Suprapubic skin (tissue), 4 donors: ENCODE measurements around the gene NCAPD2. TPM values are rescaled to one million over a fixed set of nuclear protein-coding genes. Genes with fewer than 3 reads are reported as not detected.

Experiments used
- DNase-seq, 2 donors: peaks; one replicate each; pipeline ENCODE4 v3.0.0-alpha.2; 2019; ENCODE audit warnings: low spot score in 2 of 2
- H3K27ac ChIP-seq: fragments of 200-600 bp; sonication (generic); one replicate; pipeline ENCODE4 v1.5.1; 2019
- H3K27me3 ChIP-seq: fragments of 200-600 bp; sonication (generic); one replicate; pipeline ENCODE4 v1.5.1; 2019
- H3K36me3 ChIP-seq: fragments of 200-600 bp; sonication (generic); one replicate; pipeline ENCODE4 v1.5.1; 2019
- H3K4me1 ChIP-seq: fragments of 200-600 bp; sonication (generic); one replicate; pipeline ENCODE4 v1.5.1; 2019
- H3K4me3 ChIP-seq: fragments of 200-600 bp; sonication (generic); one replicate; pipeline ENCODE4 v1.5.1; 2019; ENCODE audit warnings: mild to moderate bottlenecking
- H3K9me3 ChIP-seq: fragments of 200-600 bp; sonication (generic); one replicate; pipeline ENCODE4 v1.5.1; 2019
- CTCF ChIP-seq, 2 donors: fragments of 200-600 bp in 1 of 2; fragments of 450-650 bp in 1 of 2; sonication (generic) in 1 of 2; IDR thresholded peaks; one replicate each; pipeline ENCODE4 v1.5.1; 2016 to 2019; ENCODE audit warnings: antibody characterized with exemption in 2 of 2, mild to moderate bottlenecking in 1 of 2, moderate library complexity in 1 of 2
- EP300 ChIP-seq: sonication (generic); formaldehyde crosslinking; IDR thresholded peaks from one replicate; pipeline ENCODE4 v1.6.1; 2017; ENCODE audit warnings: antibody characterized with exemption
- POLR2A ChIP-seq, 2 donors: fragments of 450-650 bp; IDR thresholded peaks; one replicate each; pipeline ENCODE4 v1.6.1; 2017; ENCODE audit warnings: antibody characterized with exemption in 2 of 2, mild to moderate bottlenecking in 2 of 2, moderate library complexity in 2 of 2
- POLR2AphosphoS5 ChIP-seq, 3 donors: sonication (generic); formaldehyde crosslinking; IDR thresholded peaks; one replicate each; pipeline ENCODE4 v1.6.1; 2017; ENCODE audit warnings: antibody characterized with exemption in 3 of 3
- WGBS: methylation state at CpG from one replicate; pipeline ENCODE4 v1.1.5; 2018; 5-methylcytosine and 5-hydroxymethylcytosine counted together
- total RNA-seq, 4 donors: library from RNA; depleted of rRNA; stranded (reverse); fragments of >200 nt; gene quantifications; one replicate each; pipeline ENCODE4 v1.1.0, GENCODE V29; 2016

Gene NCAPD2
- total RNA-seq, 4 donors from 2014 or later: 22.6 to 43.2 (median 31.0) TPM

- no peaks in the 10 kb centered on the region for H3K27me3 ChIP-seq
- H3K27ac ChIP-seq: no peak overlapping the region
- 81% methylated on average over 19 of the region's 19 CpGs for whole genome bisulfite sequencing
- peaks cover 95% of the 10 kb centered on the region for H3K36me3 ChIP-seq
- peaks cover under 1% of the 10 kb centered on the region for H3K4me1 ChIP-seq
- DNase-seq: no peak
- H3K9me3 ChIP-seq: no peaks in the 10 kb centered on the region
- no peak for TF ChIP-seq POLR2A (IDR thresholded peaks at IDR 0.05)
- TF ChIP-seq EP300: no peak
- no peak for TF ChIP-seq POLR2AphosphoS5 (IDR thresholded peaks at IDR 0.05)
- TF ChIP-seq CTCF (IDR thresholded peaks at IDR 0.05): no peak
- no peak overlapping the region for H3K4me3 ChIP-seq
Measured at GRCh38 chr12:6526766-6527525, 33.0 kb downstream of the NCAPD2 start.

GRCh38 chr12:6527711-6528110 lies 33.8 kb downstream of the NCAPD2 start:
- peaks cover 8% of the 10 kb centered on the region for H3K4me1 ChIP-seq
- no peaks in the 10 kb centered on the region for H3K27me3 ChIP-seq
- H3K27ac ChIP-seq: no peak overlapping the region
- H3K4me3 ChIP-seq: no peak overlapping the region
- no peak for TF ChIP-seq POLR2AphosphoS5 (IDR thresholded peaks at IDR 0.05)
- no peak for TF ChIP-seq CTCF (IDR thresholded peaks at IDR 0.05)
- TF ChIP-seq EP300: no peak
- TF ChIP-seq POLR2A (IDR thresholded peaks at IDR 0.05): no peak
- peaks cover 90% of the 10 kb centered on the region for H3K36me3 ChIP-seq
- no peaks in the 10 kb centered on the region for H3K9me3 ChIP-seq
- 81% methylated on average over 4 of the region's 4 CpGs for WGBS
- no peak for DNase-seq

- TF ChIP-seq CTCF (IDR thresholded peaks at IDR 0.05): no peak
- no peak for TF ChIP-seq POLR2A (IDR thresholded peaks at IDR 0.05)
- no peak for TF ChIP-seq EP300
- TF ChIP-seq POLR2AphosphoS5 (IDR thresholded peaks at IDR 0.05): no peak
- WGBS: 74% methylated on average over 17 of the region's 17 CpGs
- H3K27ac ChIP-seq: no peak overlapping the region
- H3K4me1 ChIP-seq: peaks cover 18% of the 10 kb centered on the region
- no peaks in the 10 kb centered on the region for H3K27me3 ChIP-seq
- H3K9me3 ChIP-seq: no peaks in the 10 kb centered on the region
- H3K4me3 ChIP-seq: no peak overlapping the region
- H3K36me3 ChIP-seq: peaks cover 80% of the 10 kb centered on the region
- DNase-seq: no peak
Measured at GRCh38 chr12:6528539-6529235, 34.8 kb downstream of the NCAPD2 start.

- 85% methylated on average over 9 of the region's 9 CpGs for WGBS
- Histone ChIP-seq H3K27ac (no peak overlapping the region), H3K36me3 (peaks cover 76% of the 10 kb centered on the region), H3K27me3 (no peaks in the 10 kb centered on the region), H3K4me1 (peaks cover 23% of the 10 kb centered on the region), H3K4me3 (no peak overlapping the region), H3K9me3 (no peaks in the 10 kb centered on the region)
- TF ChIP-seq EP300 (no peak), POLR2A (IDR thresholded peaks at IDR 0.05) (no peak)
- DNase-seq: no peak
Measured at GRCh38 chr12:6529291-6529737, 35.4 kb downstream of the NCAPD2 start.

GRCh38 chr12:6530576-6531260 lies 36.8 kb downstream of the NCAPD2 start:
- Histone ChIP-seq H3K9me3 (no peaks in the 10 kb centered on the region), H3K27ac (no peak overlapping the region), H3K4me3 (no peak overlapping the region), H3K36me3 (peaks cover 62% of the 10 kb centered on the region), H3K27me3 (no peaks in the 10 kb centered on the region), H3K4me1 (peaks cover 29% of the 10 kb centered on the region)
- TF ChIP-seq EP300 (no peak), POLR2AphosphoS5 (IDR thresholded peaks at IDR 0.05) (no peak), CTCF (IDR thresholded peaks at IDR 0.05) (no peak), POLR2A (IDR thresholded peaks at IDR 0.05) (no peak)
- 94% methylated on average over 18 of the region's 18 CpGs for WGBS
- DNase-seq: no peak
